ENCODE measurements around the gene CFAP46. TPM values are rescaled to one million over a fixed set of nuclear protein-coding genes. Genes with fewer than 3 reads are reported as not detected.

CFAP46 gene
- total and polyA plus RNA-seq, 2 of the 8 experiments (the other 6 are each of a cell fraction or from before 2014, with no cell fraction given): 2.6 to 4.8 TPM

DNA sequence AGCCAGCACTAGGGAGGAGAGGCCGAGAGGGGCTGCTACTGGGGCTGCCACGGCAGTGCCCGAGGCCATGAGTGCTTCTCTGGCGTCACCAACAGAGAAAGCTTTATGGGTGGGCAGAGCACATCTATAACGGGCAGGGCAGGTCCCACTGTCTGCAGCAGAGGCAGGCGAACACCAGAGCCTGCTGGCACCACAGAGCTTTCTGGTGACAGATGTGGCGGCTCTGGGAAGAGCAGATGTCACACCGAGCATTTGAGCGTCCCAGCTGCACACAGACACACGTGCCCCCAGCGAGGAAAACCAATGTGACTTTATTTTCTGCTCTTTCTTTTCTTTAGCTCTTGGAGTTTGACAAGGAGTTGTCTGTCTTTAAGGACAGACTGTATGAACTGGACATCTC lies 176.9 kb downstream of the CFAP46 start:
- Histone ChIP-seq H3K79me1 (ENCODE audit: low read depth, low read length) (no peaks in the 10 kb centered on the region), H3K14ac (ENCODE audit: insufficient read length) (no peak overlapping the region), H2BK12ac (ENCODE audit: low read depth, low read length) (no peak overlapping the region), H2BK5ac (ENCODE audit: low read depth, low read length) (no peak overlapping the region; the same call in 1 of the 2 replicates), H2AK5ac (ENCODE audit: low read depth, low read length) (no peak overlapping the region), H3K23ac (ENCODE audit: insufficient read length) (no peak overlapping the region), H3K4ac (replicated peaks; ENCODE audit: insufficient read length, low read depth, low read length) (no peak overlapping the region), H3K27ac (ENCODE audit: low read depth, low read length) (no peak overlapping the region), H4K8ac (ENCODE audit: extremely low read depth, insufficient read depth, low read length) (no peak overlapping the region), H3K4me3 (ENCODE audit: extremely low read depth in 1 of 4, insufficient read depth in 2 of 4, low read depth in 3 of 4, low read length in 4 of 4) (no peak overlapping the region), H3K4me1 (replicated peaks in 1 of 4; ENCODE audit: control insufficient read depth in 3 of 4, insufficient read depth in 4 of 4, low read length in 3 of 4) (no peaks in the 10 kb centered on the region; a peak in 1 of 7 replicates), H3K27me3 (replicated peaks in 1 of 4; ENCODE audit: control insufficient read depth in 3 of 4, extremely low read depth in 1 of 4, insufficient read depth in 3 of 4, low read length in 3 of 4) (no peaks in the 10 kb centered on the region), H4K5ac (ENCODE audit: insufficient read length, low read depth, low read length) (no peak overlapping the region), H4K20me1 (replicated peaks in 1 of 2; ENCODE audit: control insufficient read depth in 1 of 2, insufficient read depth in 2 of 2, low read length in 2 of 2) (peaks cover 0 to 6% of the 10 kb centered on the region in 2 experiments), H3K23me2 (ENCODE audit: low read depth, low read length) (no peaks in the 10 kb centered on the region), H3K56ac (replicated peaks; ENCODE audit: insufficient read length, low read depth, low read length) (no peak overlapping the region), H3K9ac (replicated peaks in 1 of 4; ENCODE audit: extremely low read depth in 1 of 4, low read depth in 3 of 4, low read length in 3 of 4) (no peak overlapping the region; a peak in 1 of 7 replicates), H2BK120ac (replicated peaks; ENCODE audit: low read depth, low read length) (no peak overlapping the region), H3K79me2 (ENCODE audit: control insufficient read depth in 1 of 2, insufficient read depth in 2 of 2, low read length in 2 of 2) (no peaks in the 10 kb centered on the region), H2BK15ac (ENCODE audit: low read length) (no peak overlapping the region), H3K9me3 (ENCODE audit: insufficient read depth in 2 of 2, low read depth in 1 of 2, low read length in 1 of 2) (peaks cover 8 to 12% of the 10 kb centered on the region in 2 experiments; a peak in 2 of 4 replicates), H2BK20ac (ENCODE audit: low read length) (no peak overlapping the region), H3K4me2 (ENCODE audit: insufficient read depth in 1 of 2, low read depth in 2 of 2, low read length in 2 of 2) (no peak overlapping the region), H3K18ac (ENCODE audit: extremely low read depth, low read length) (no peak overlapping the region), H4K91ac (replicated peaks; ENCODE audit: insufficient read length, low read length) (no peak overlapping the region), H3K36me3 (ENCODE audit: control insufficient read depth in 2 of 4, insufficient read depth in 4 of 4, low read length in 3 of 4) (no peaks in the 10 kb centered on the region), H2AFZ (ENCODE audit: low read length) (no peak overlapping the region)
- no peak for TF ChIP-seq POLR2A (IDR thresholded peaks at IDR 0.05; ENCODE audit: control extremely low read depth in 1 of 2, low read depth in 2 of 2, low read length in 2 of 2)
- TF ChIP-seq MAFK (IDR thresholded peaks at IDR 0.05; ENCODE audit: low read depth, low read length): no peak
- TF ChIP-seq EGR1 (IDR thresholded peaks at IDR 0.05; ENCODE audit: borderline replicate concordance, low read depth, low read length): no peak
- TF ChIP-seq TCF12 (IDR thresholded peaks at IDR 0.05; ENCODE audit: low read depth, low read length): no peak
- TF ChIP-seq SUZ12 (IDR thresholded peaks at IDR 0.05; ENCODE audit: low read length): no peak
- no peak for TF ChIP-seq BCL11A (IDR thresholded peaks at IDR 0.05; ENCODE audit: low read depth in 2 of 2, low read length in 2 of 2)
- TF ChIP-seq SIRT6 (IDR thresholded peaks at IDR 0.05; ENCODE audit: low read length): no peak
- TF ChIP-seq SP4 (IDR thresholded peaks at IDR 0.05; ENCODE audit: low read length): no peak
- TF ChIP-seq HDAC6 (IDR thresholded peaks at IDR 0.05; ENCODE audit: low read depth, low read length): no peak
- CTCF ChIA-PET (ENCODE audit: partially characterized antibody): interaction anchor here (0.9 to 1.3 kb wide), 3 partner anchors 29 to 114 kb away, joined by 3 to 4 read pairs (median 3); no protein-coding TSS in a partner anchor
- POLR2A ChIA-PET (ENCODE audit: partially characterized antibody): no interaction called here
- DNase-seq (ENCODE audit: low read depth in 1 of 2, low spot score in 2 of 2) (no peak), FAIRE-seq (no peak)
- WGBS, 2 experiments (ENCODE audit: extremely low coverage in 1 of 2, insufficient coverage in 1 of 2, insufficient read length in 1 of 2, insufficient replicate concordance in 2 of 2, low coverage in 1 of 2, low lambda C conversion rate in 2 of 2, missing lambda C conversion rate in 1 of 2): 88% methylated on average over 11 of the region's 11 CpGs; no CpG with 5 or more reads in 1 of the 2 experiments
